ENCODE data around the gene AGBL4. TPM values are rescaled to one million over a fixed set of nuclear protein-coding genes. Genes with fewer than 3 reads are reported as not detected.
A peak's percentile ranks its signal among the peaks of the same experiment; 100 is the strongest.

The AGBL4 gene
- total RNA-seq, 1 donor from 2014 or later, result not detected

DNA sequence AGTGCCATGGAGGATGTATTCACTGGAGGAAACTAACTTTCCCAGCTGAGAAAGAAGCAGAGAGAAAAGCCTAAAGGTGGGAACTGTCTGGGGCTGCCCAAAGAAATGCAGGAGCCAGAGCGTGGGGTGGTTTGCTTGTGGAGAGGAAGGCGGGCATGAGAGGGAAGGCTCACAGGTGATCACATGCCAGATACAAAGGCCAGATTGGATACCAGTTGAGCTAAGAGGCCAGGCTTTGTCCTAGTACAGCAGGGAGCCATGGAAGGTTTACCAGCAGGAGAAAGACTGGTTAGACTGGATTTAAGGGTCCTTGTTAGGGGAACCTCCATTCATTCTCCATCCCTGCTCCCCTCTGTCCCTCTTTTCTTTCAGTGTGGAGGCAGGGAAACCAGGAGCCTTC, 1313.4 kb downstream of the AGBL4 start:
- ATAC-seq, result no peak

DNA sequence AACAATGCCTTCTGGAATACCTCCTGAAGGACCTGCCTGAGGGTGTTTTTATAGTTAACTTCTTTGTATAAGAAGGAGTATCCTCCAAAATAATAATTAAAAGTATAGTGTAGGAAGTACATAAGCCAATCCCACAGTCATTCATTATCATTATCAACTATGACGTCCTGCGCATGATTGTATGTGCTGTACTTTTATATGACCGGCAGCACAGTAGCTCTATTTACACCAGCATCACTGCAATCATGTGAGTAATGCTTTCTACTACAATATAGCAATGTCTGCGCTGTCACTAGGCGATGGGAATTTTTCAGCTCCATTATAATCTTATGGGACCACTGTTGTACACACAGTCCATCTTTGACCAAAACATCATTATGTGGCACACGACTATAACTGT, 1319.0 kb downstream of the AGBL4 start:
- ATAC-seq, result no peak

DNA sequence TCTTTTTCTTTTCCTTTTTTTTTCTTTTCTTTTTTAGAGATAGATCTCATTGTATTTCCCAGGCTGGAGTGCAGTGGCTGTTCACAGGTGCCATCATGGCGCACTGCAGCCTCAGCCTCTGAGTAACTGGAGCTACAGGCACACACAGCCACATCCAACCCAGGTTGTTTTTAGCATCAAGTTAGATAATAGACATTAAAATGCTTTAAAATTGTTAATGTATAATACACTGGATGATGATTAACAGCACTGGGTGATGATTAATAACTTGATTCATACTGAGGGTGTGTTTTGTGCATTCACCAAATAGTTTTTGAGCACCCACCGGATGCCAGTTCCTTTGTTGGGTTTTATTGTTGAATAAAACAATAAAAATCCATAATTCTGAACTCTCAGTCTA, 1322.3 kb downstream of the AGBL4 start:
- ATAC-seq, result no peak

DNA sequence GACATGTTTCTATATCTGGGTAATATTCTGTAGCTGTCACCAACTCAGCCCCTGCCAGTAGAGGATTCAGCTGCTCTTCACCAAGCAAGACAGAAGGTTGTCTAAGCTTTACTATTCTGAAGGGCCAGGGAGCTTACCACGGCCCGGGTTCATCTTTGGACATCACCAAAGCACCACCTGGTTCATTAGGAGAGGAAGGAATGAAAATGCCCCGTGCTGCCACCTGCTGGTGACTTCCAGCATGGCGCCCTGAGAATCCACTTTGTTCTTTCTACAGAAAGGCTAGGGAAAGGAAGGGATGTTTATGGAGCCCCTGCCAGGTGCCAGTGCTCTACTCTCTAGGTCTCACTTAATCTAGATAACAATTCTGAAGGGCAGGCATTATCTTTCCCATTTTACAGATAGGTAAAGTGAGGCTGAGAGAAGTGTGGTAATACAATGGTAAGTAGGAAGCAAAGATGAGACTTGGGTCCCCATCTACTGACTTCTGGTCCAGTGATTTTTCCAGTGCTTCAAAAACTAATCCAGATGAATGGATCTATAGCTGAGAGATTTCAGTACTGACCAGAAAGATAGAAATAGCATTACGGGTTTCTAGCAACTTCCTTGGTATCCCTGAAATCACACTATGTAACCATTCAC, 1326.6 kb downstream of the AGBL4 start:
- ATAC-seq, result peak; percentile 43

DNA sequence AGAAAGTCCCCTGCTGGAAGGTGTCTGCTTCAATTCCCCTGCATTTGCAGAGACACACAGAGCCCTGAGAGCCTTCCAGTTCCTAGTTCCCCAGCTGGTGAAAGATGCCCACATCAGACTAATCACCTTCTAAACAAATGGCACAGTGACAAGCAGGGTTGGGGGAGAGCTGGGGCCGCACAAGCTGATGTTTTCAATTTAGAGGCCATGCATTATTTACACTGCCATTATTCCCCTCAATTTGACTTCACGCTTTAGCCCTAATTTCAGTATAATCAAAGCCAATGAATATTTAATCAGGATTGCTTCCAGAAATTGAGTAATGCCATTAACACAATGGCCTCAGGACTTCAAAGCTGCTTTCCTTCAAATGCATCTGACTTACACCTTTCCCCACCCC, 1328.6 kb downstream of the AGBL4 start:
- no peak for ATAC-seq

DNA sequence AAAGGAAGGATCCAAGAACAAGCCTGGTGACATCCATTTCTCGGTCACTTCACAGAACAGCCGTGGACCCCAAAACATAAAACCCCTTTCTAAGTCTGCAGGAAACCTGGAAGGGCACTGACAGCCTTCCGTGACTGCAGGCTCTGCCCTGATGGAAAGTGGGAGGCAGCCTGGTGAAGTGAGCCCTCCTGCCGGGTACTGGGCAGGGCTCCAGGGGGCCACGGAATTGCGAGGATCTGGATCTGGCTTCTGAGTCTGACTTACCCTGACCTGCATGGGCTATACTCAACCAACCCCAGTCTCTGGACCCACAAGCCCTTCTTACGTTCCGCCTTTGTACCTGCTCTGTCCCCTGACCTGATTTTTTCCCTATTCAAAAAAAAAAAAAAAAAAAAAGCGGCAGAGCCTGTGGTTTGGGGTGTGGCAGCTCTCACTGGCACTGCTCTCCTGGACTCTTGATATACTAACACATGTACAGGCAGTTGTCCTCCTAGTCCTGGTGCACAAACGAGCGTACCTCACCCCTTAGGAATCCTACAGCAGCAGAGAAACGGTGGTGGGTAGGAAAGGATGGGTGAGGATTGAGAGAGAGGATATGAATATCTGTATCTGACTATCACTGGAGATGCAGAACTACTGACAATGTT, 1330.0 kb downstream of the AGBL4 start:
- ATAC-seq, result peak; percentile 39

DNA sequence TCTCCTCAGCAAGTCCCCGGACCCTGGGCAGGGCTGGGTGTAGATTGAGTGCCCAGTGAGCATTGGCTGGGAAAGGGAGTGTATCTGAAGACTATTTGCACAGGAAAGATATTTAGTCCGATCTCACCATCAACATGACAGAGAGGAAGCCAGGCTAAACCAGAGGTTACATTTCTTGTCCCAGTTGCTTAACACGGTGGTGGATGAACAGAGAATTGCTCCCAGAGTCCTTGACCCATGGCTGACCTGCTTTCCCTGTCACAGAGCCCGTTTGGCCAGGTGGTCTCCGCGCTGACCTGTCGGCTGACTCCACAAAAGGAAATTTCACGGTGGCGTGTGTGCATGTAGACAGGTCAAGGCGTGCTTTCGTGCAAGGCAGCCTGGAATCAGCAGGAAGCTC, 1330.6 kb downstream of the AGBL4 start:
- ATAC-seq, result no peak

DNA sequence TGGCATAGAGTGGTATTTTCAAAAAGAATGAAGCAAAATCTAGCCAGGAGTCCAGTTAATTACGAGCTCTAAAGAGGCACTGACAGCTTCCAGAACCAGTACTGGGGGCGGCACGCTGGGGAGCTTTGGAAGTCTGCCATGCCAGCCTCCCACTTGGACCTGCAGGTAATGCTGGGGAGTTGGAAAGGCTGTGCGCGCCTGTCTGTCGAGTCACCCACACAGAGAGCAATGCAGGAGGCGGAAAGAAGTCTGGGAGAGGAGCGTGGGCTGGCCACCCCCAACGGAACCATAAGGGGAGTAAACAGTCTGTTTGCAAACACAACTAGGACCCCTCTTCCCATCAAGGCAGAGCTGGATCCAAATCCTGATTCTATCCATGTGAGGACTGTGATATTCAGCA, 1331.5 kb downstream of the AGBL4 start:
- no peak for ATAC-seq

DNA sequence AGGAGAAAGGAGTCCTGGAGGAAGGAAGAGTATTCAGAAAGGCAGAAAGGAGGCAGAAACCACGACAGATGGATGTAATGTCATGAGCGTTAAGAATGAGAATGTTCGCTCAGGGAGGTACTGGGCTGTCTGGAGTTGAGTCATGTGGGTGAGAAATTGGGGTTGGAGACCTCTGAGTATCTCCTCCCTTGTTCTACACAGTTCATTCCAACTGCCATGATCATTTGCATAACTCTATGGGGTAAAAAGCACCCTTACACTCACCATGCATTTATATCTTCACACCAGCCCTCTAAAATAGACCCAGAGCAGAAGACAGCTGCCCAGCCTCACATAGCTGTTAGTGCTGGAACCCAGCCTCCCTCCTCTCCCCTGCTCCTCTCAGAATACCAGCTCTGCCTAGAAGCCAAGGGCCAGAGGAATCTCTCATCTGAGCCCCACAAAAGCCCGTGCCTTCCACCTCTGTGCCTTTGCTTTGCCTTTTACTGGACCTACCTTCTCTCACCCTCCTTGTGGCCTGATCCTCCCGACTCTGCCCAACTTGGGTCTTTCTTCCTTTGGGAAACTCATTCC, 1332.2 kb downstream of the AGBL4 start:
- ATAC-seq, result no peak

DNA sequence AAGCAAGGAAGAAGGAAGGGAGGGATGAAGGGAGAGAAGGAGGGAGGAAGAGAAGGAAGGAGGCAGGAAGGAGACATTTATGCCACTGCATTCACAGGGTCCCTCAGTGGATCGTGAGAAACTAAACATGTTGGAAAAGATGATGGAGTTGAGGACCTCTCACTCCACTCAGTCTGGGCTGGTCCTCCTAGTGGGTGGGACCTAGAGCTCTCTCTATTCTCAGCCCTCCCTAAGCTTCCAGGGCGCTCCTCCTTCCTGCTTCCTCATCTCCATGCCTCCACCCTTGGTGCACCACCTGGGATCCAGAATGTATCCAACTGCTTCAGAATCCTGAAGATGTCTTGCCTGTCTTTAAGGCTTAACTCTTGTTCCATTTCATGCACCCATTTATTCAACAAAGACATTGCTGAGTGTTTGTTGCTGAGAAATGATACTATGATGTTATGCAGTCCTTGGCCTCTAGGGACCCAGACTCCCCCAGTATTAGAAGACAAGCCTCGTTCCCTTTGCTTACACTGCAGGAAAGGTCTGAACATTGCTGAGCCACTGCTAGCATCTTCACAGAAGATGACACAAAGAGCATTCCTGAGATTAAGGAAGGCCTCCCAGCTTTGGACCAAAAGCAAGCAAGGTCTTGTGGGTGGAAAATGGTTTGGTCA, 1335.5 kb downstream of the AGBL4 start:
- ATAC-seq, result no peak

DNA sequence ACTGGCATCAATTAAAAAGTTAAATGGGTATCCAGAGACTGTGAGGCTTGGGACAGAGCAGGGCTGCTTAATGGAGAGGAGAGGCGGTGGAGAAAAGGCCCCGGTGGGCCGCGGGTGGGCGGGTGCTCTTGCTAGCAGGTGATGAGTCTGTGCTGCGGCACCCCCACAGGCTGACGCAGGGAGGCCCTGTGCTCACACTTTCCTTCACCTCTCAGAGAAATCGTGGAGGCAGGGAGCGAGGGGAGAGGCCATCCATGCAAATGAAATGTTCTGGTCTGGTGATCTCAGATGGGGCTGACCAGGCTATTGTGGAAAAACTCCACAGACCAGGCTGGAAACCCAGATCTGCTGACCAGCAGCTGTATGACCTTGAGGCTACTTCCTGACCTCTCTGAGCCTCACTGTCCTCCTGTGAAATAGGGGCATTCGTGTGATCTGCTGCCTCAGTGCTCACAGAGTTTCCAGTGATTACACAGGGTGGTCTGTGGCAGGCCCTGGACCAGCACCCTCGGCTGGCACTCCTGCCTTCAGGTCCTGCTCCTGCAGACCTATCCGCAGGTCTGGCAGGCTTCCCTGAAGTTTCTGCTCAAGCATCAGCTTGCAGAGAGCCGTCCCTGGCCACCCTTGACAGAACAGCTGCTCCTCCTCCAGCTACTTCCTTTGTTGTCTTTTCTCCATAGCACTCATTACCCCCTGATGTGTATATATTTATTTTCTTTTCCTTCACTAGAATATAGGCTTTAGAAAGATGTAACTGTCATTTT, 1336.3 kb downstream of the AGBL4 start:
- no peak for ATAC-seq

DNA sequence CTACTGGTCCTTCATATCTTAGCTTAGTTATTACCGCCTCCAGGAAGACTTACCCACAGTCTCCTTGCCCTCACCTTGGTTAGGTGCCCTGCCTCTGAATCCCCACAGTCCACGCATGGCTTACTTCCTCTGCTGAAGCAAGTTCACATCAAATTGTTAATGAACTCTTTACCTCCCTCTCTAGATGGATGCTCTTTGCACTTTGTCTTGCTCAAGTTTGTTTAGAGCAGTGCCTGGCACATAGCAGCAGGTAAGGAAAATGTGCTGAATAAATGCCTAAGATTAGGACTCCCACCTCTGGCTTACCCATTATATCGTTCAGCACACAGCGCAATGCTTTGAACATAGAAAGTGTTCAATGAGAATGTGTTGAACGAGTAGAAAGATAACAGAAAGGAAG, 1337.6 kb downstream of the AGBL4 start:
- ATAC-seq, result no peak

DNA sequence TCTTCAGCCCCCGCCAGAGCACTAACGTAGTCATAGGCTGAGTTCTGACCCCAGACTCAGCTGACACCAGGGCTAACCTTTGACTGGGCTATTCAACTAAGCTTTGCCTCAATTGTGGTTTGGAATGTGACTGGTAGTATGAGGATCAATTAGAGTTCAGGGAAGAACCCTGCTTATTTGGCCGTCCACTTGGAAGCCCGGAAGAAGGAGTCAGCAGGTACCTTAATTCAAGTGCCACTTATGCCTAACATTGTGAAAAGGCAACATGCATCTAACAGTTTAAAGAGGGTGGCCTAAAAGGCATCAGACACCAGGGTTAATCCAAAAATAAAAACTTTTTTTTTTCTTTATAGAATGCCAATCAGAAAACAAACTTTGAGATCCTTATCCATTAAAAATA, 1339.4 kb downstream of the AGBL4 start:
- no peak for ATAC-seq

DNA sequence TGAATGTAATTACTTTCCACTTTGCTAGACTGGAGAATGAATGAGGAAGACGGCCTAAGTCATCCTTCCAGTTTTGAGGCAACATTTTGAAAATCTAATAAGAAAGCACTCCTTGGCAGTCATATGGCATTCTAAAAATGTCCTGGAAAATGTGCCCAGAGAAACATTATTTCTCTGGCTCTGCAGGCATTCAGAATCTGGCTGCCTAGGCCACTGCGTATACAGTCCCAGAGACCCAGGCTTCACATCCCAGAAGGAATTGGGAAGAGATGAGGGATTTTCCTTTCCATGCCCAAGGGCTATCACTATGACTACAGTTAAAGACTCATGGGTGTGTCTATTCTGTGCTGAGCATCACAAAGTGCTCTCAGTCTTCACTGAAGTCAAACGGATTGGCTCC, 1339.9 kb downstream of the AGBL4 start:
- ATAC-seq, result no peak

DNA sequence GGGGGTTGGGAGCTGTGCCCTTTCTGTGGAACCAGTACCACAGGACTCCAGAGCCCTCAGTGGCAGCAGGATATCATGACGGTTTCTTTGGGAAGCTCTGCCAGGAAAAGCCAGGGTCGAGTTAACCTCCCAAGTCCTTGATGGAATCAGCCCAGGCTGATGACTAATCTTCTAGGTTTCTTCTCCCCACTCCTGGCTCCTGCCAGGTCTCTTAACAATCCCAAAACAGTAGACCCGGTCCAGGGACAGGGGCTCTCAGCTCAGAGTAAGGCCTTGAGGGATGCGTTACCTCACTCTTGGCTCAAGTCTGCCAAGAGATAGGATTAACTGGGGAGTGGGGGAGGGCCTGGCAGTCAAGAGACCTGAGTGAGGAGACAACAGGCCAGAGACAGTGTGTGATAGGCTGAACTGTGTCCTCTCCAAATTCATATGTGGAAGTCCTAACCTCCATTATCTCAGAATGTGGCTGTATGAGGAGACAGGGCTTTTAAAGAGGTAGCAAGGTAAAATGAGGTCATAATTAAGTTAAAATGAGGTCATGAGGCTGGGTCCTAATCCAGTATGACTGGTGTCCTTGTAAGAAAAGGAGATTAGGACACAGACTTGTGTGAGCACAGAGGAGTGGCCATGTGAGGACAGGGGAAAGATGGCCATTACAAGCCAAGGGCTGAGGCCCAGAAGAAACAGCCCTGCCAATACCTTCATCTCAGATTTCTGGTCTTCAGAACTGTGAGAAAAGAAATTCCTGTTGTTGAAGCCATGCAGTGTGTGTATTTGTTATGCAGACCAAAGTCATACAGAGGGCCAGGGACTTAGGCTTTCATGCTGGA, 1342.1 kb downstream of the AGBL4 start:
- ATAC-seq, result no peak

DNA sequence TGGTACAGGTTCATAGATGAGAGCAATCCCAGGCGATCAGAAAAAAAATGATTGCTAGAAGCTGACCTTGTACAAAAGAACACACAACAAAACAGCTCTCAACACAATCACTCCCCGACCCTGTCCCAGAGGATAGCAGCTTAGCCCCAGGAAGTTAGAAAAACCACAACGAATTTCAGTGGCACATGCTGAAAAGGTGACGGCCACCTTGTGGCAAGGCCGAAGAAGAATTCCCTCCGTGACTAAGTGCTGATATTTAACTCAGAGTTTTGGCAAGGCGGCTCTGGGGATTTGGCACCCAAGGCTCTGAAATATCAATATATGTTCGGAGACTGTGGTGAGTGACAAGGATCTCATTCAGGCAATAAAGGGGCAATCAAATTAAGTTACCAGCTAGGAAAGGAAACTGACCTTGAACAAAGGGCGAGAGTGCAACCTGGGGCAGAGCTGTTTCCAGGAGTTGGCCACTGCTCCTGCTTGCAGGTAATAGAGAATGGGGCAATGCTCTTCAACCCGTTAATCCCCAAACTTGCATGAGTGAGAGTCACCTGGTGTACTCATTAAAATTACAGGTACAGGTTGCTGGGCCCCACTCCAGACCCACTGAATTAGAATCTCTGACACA, 1343.2 kb downstream of the AGBL4 start:
- no peak for ATAC-seq

DNA sequence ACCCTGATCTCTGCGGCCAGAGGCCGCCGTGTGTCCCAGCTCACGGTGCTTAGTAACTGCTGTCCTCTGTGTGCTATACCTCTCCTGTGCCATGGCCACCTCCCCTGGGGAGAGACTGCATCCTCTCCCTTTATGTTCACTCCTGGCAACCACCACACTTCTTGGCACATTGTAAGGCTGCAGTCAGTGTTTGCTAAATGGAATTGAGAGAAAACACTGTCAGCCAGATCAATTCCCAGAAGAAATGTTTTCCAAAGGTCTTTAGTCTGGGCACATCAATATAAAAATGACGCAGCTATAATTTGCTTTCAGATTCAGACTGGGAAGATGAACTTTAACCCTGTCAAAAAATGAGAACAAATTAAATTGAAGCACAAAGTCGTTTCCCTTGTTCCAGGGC, 1343.9 kb downstream of the AGBL4 start:
- ATAC-seq, result no peak

DNA sequence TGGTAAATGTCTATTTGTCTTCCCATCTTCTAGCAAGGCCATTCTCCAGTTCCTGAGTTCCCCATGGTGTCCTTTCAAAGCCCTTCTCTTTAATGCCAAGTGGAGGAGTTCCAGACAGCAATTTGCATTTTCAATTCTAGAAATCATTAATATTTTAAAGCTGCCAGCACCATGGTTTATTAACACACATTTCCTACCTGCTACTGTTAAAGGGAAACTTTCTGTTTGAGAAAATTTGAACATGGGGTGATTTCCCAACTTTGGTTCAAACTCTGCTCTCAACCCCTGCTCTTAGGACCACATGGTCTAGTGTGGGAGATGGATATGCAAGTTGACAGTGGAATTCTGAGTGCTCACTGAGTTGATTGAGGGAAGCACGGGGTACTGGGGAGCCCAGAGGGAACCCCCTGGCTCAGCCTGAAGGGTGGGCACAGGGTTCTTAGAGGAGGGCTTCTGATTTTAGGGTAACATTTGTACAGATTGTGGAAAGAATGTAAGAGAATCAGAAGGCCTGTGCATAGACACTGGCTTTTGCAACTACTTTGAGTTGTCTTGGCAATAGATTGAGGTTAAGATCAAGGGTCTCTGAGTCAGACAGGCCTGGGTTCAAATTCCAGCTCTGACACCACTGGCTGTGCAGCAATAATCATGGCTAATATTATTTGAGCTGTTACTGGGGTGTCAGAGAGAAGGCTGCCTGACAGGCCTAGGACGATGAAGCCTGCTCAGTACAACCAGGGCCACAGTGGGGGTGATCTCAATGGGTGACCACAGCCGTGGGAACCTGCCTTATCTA, 1344.8 kb downstream of the AGBL4 start:
- ATAC-seq, result no peak

DNA sequence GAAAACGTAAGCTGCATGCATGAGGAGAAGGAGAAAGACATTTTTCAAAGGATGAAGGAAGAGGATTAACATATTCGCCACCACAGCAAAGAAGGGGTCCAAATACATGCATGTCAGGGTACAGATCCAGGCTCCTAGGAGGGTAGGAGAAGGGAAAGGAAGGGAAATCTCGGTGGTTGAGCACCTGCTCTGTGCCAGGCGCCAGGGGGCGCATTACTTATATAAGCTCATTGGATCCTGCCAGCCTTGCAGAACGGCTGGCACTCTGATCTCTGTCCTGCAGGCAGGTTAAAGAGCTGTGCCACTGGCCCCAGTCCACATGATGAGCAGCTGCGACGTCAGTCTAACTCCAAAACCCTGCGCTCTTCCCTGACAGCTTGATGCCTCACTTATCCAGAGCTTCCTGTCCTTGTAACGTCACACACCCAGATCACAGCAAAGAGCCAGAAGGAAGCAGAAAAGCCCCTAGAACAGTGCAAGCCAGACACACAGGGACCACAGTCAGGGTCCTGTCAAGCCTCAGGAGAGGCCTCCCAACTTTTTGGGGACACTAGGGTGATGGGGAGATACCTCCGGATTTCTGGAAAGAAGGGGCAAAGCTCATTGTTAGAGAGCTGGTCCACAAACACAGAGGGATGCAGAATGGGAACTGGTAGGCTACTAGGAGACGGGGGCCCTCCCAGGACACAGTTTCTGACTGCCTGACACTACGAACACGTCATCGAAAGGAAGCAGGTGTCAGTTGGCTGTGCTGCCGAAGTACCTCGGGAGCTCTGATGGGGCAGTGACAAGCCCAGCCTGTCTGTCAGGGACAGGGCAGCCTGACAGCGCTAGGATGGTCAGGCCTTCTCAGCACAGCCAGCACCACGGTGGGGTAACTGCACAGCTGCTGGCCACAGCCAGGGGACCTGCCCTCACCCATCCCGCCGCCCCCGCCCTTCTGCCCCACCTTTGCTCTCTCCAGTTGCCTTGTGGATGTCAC, 1346.2 kb downstream of the AGBL4 start:
- ATAC-seq, result peak; percentile 83

DNA sequence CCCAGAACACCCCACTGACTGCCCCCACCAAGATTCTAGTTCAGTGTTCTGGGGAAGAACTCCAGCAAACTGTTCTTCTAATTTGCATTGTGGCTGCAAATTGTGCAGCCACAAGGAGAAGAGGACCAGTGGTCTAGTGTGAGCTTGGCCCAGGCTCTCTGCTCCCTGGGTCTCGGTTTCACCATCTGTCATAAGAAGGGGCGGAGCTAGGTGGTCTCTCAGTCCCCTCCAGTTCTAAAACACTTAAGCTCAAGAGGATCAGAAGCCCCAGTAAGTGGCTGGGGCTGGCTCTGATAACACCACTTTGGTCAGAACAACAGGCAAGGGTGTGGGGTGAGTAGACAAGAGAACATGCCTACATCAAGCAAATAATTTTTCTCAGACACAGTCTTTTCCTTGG, 1346.9 kb downstream of the AGBL4 start:
- no peak for ATAC-seq

Data from esophagus mucosa (tissue), 1 donor.